CD4-positive, alpha-beta T cell (primary cell): Measurements from ENCODE around the gene BPIFB2. TPM values are rescaled to one million over a fixed set of nuclear protein-coding genes. Genes with fewer than 3 reads are reported as not detected.

ENCODE experiments used
- ATAC-seq: fragments of 200-7000 bp; cut with Tn5 transposase; one replicate; pipeline ENCODE4 v1.10.0; 2022; ENCODE audit warnings: mild to moderate bottlenecking; ENCODE audit not compliant: poor library complexity
- CTCF ChIA-PET: fragments of 350-600 bp; sonication (Branson Sonifier 250); formaldehyde crosslinking; loops from one replicate; lab custom pipeline; 2021; ENCODE audit warnings: antibody characterized with exemption, inconsistent platforms; lab: Charles Lee
- POLR2A ChIA-PET: fragments of 350-600 bp; sonication (Branson Sonifier 250); formaldehyde crosslinking; loops from one replicate; lab custom pipeline; 2021; ENCODE audit warnings: antibody characterized with exemption, inconsistent platforms; lab: Charles Lee
- DNase-seq, 14 experiments: peaks; one replicate each; pipeline ENCODE4 v3.0.0-alpha.2; 2013 to 2020; ENCODE audit warnings: mixed read lengths in 2 of 14
- H3K27ac ChIP-seq, 2 donors: one replicate each; pipeline versions ENCODE4 v1.5.1 to v1.7.0; 2013; ENCODE audit warnings: low read length in 2 of 2, low read depth in 1 of 2, mild to moderate bottlenecking in 1 of 2
- H3K27me3 ChIP-seq, 2 experiments: 1 replicate in 1 of 2; 2 replicates in 1 of 2; pipeline versions ENCODE4 v1.6.1 to v1.7.0; 2013; ENCODE audit warnings: low read length in 2 of 2, control low read depth in 1 of 2, mild to moderate bottlenecking in 1 of 2, moderate library complexity in 1 of 2; ENCODE audit not compliant: insufficient read depth in 2 of 2, control insufficient read depth in 1 of 2
- H3K36me3 ChIP-seq: one replicate; pipeline ENCODE4 v1.6.1; 2013; ENCODE audit warnings: low read length, control low read depth; ENCODE audit not compliant: insufficient read depth
- H3K4me1 ChIP-seq: one replicate; pipeline ENCODE4 v1.6.1; 2013; ENCODE audit warnings: low read length, control low read depth; ENCODE audit not compliant: insufficient read depth
- H3K4me3 ChIP-seq: one replicate; pipeline ENCODE4 v1.5.1; 2013; ENCODE audit warnings: mild to moderate bottlenecking, low read length, moderate library complexity
- H3K9me3 ChIP-seq, 2 experiments: 1 replicate in 1 of 2; 2 replicates in 1 of 2; pipeline versions ENCODE4 v1.6.1 to v1.7.0; 2013; ENCODE audit warnings: low read length in 2 of 2, mild to moderate bottlenecking in 2 of 2, control low read depth in 1 of 2, moderate library complexity in 1 of 2; ENCODE audit not compliant: control insufficient read depth in 1 of 2, insufficient read depth in 1 of 2
- H3K27ac Mint-ChIP-seq: one replicate; pipeline ENCODE4 v1.8.0; 2020; ENCODE audit warnings: mixed read lengths
- H3K27me3 Mint-ChIP-seq: one replicate; pipeline ENCODE4 v1.8.0; 2021; ENCODE audit warnings: mixed read lengths
- H3K36me3 Mint-ChIP-seq: one replicate; pipeline ENCODE4 v1.8.0; 2021; ENCODE audit warnings: low read depth, mixed read lengths
- H3K4me1 Mint-ChIP-seq: one replicate; pipeline ENCODE4 v1.8.0; 2021; ENCODE audit warnings: low read depth, mixed read lengths
- H3K4me3 Mint-ChIP-seq: one replicate; pipeline ENCODE4 v1.8.0; 2020; ENCODE audit warnings: mild to moderate bottlenecking, mixed read lengths
- H3K9me3 Mint-ChIP-seq: one replicate; pipeline ENCODE4 v1.8.0; 2020; ENCODE audit warnings: mixed read lengths
- CTCF ChIP-seq: fragments of 200-600 bp; IDR thresholded peaks from one replicate; pipeline ENCODE4 v1.8.0; 2022; ENCODE audit warnings: antibody characterized with exemption, mild to moderate bottlenecking
- intact Hi-C, 2 experiments: fragments of 100-400 bp; cut with DNase I in 1 of 2; cut with micrococcal nuclease in 1 of 2; formaldehyde crosslinking; loops; one replicate each; pipeline versions ENCODE4 v1.15.1 to v1.9.0; 2023 to 2025; cut with DNase I, micrococcal nuclease
- total RNA-seq, 174 experiments: library from RNA in 2 of 174; stranded (reverse) in 2 of 174; gene quantifications; one replicate each; pipeline ENCODE4 v1.2.3 and lab custom pipeline; 2021 to 2026

Gene BPIFB2
- total RNA-seq, 2 experiments from 2014 or later = not detected

GRCh38 chr20:32991792-32992641, 15.5 kb upstream of the BPIFB2 start:
- H3K4me3 ChIP-seq = no peak overlapping the region
- Mint-ChIP-seq H3K9me3 (peaks cover 9% of the 10 kb centered on the region), H3K36me3 (peaks cover 8% of the 10 kb centered on the region), H3K4me3 (no peak overlapping the region), H3K27me3 (no peaks in the 10 kb centered on the region), H3K27ac (peak overlapping the region; percentile 66), H3K4me1 (peaks cover 46% of the 10 kb centered on the region)
- H3K4me1 ChIP-seq = peaks cover 27% of the 10 kb centered on the region
- ATAC-seq (no peak), DNase-seq (peak in 1 of 14 experiments; percentile 24)
- no peaks in the 10 kb centered on the region for H3K27me3 ChIP-seq
- POLR2A ChIA-PET = interaction anchor here (0.8 to 2.2 kb wide), 2 partner anchors 20 to 24 kb away, joined by 3 to 7 read pairs; no protein-coding TSS in a partner anchor
- peaks cover 11 to 14% of the 10 kb centered on the region in 2 experiments for H3K9me3 ChIP-seq
- H3K36me3 ChIP-seq = no peaks in the 10 kb centered on the region
- intact Hi-C loops = loop anchor here (2.0 to 10.0 kb wide), 3 partner anchors 19 to 47 kb away; no protein-coding TSS in a partner anchor
- no peak for TF ChIP-seq CTCF
- no peak overlapping the region for H3K27ac ChIP-seq
- CTCF ChIA-PET = no interaction called here

GRCh38 chr20:32993496-32994050, 13.9 kb upstream of the BPIFB2 start:
- H3K4me3 ChIP-seq = no peak overlapping the region
- H3K36me3 ChIP-seq = no peaks in the 10 kb centered on the region
- no peaks in the 10 kb centered on the region for H3K27me3 ChIP-seq
- peak overlapping the region; percentile 81 for H3K27ac Mint-ChIP-seq
- H3K9me3 Mint-ChIP-seq = peaks cover 13% of the 10 kb centered on the region
- ATAC-seq = peak; percentile 82
- POLR2A ChIA-PET = interaction anchor here (1.0 kb wide), 1 partner anchor 23 kb away, joined by 3 read pairs; no protein-coding TSS in a partner anchor
- TF ChIP-seq CTCF = no peak
- CTCF ChIA-PET = interaction anchor here (1.2 kb wide), 1 partner anchor 48 kb away, joined by 5 read pairs; no protein-coding TSS in a partner anchor
- no peaks in the 10 kb centered on the region for H3K27me3 Mint-ChIP-seq
- no peak overlapping the region for H3K27ac ChIP-seq
- peaks cover 36% of the 10 kb centered on the region for H3K4me1 ChIP-seq
- peaks cover 11 to 14% of the 10 kb centered on the region in 2 experiments for H3K9me3 ChIP-seq
- DNase-seq = peak in 1 of 14 experiments; percentile 33
- intact Hi-C loops = loop anchor here (2.0 to 10.0 kb wide), 3 partner anchors 21 to 49 kb away; no protein-coding TSS in a partner anchor
- H3K36me3 Mint-ChIP-seq = peaks cover 8% of the 10 kb centered on the region
- peaks cover 55% of the 10 kb centered on the region for H3K4me1 Mint-ChIP-seq
- H3K4me3 Mint-ChIP-seq = no peak overlapping the region

GRCh38 chr20:32995802-32996201, 11.7 kb upstream of the BPIFB2 start:
- Histone ChIP-seq H3K4me3 (no peak overlapping the region), H3K27me3 (no peaks in the 10 kb centered on the region), H3K27ac (no peak overlapping the region), H3K4me1 (peaks cover 31% of the 10 kb centered on the region), H3K9me3 (peaks cover 7 to 14% of the 10 kb centered on the region in 2 experiments), H3K36me3 (no peaks in the 10 kb centered on the region)
- ChIA-PET CTCF (no interaction called here), POLR2A (no interaction called here)
- peaks cover 13% of the 10 kb centered on the region for H3K9me3 Mint-ChIP-seq
- intact Hi-C loops = loop anchor here in 1 of 2 experiments (10.0 kb wide), 1 partner anchor 51 kb away; no protein-coding TSS in a partner anchor
- H3K4me1 Mint-ChIP-seq = peaks cover 64% of the 10 kb centered on the region
- no peak overlapping the region for H3K27ac Mint-ChIP-seq
- TF ChIP-seq CTCF = no peak
- H3K4me3 Mint-ChIP-seq = no peak overlapping the region
- no peak for DNase-seq
- ATAC-seq = no peak
- H3K27me3 Mint-ChIP-seq = no peaks in the 10 kb centered on the region
- peaks cover 8% of the 10 kb centered on the region for H3K36me3 Mint-ChIP-seq
